Measurements from ENCODE around the gene DRAM1.
A peak's percentile ranks its signal among the peaks of the same experiment; 100 is the strongest.

The DRAM1 gene

DNA sequence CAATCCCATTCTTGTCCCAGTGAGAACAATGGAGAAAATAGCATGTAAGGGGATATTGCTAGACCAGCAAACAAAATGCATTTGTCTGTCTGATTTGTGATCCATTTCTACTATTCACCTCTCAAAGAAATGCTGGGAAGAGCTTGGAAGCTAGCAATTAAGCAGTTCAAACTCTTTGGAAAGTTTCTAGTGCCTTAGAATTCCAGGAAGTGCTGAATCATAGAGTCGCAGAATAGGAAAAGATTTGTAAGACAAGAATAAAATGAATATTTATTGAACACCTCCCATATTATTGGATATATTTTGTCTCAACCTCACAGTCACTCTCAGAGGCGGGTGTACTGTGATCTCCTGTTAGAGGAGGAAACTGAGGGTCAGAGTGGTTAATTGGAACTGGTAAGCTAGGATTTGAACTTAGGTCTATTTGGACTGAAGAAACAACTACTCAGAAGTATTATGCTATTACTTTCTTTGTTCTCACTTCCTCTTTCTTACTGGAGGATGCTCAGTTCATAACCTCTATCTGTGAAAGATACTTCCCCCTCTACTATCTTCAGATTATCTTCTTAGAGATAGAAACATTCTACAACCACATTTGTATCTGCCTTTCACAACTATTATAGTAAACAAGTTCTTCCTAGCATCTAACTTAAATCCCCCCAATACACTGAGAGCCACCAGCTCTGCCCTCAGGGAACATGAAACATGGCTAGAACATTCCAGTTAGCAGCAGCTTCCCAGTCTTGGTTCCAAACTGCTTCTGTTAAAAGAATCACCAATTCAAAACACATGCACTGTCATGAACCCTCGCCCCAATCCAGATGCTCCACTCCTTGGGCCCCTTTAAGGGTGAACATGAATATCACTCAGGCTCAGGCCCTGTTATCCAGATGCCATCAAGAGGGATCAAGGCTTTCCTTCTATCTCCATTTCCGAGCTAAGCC lies 64.2 kb downstream of the DRAM1 start:
- peak in 1 of 5 experiments; percentile 71 for DNase-seq

DNA sequence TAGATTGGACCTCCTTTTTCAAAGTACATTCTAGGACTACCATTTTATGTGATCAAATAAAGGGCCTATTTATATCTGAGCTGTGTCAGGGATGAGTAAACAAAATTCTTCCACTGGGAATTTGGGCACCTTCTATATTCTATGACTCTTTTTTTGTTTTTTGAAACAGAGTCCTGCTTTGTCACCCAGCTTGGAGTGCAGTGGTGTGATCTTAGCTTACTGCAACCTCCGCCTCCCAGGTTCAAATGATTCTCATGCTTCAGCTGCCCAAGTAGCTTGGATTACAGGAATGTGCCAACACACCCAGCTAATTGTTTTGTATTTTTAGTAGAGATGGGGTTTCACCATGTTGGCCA lies 64.8 kb downstream of the DRAM1 start:
- no peak for DNase-seq

DNA sequence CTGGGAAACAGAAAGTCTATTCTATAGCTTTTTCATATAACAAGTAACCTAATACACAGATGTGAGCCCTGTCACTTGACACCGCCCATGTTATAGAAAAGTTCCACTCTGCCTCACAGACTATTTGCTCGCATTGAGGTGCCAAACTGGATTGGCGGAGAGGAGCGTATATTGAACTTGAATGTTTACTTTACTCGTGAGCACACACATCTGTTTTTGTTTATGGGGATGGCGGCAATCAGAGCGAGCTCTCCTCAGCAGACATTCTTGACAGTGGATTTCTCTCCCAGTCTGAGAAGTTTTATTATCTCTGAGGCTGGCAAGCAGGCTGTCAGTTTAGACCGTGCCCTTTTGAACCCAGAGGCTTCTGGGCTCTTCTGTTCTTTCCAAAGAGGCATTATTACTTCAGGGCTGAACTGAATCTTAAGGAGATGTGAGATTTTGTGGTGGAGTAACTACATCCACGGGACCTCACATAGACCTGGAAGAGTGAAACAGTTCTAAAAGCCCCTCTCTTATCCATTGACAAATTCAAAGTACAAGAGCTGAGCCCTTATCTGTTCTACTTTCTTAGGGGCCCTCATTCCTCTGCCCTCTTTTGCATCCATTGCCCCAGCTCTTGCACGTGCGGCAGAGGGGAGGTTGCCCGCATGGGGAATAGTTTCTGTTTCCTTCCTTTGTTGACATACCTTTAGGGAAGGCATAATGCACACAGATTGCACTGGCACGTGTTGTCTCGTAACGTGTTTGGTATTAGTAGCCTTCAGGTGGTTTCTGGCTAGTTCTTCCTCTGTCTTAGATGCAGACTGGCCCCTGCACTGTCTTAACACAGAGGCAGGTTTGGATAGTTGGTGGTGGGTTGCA lies 68.2 kb downstream of the DRAM1 start:
- DNase-seq = no peak

DNA sequence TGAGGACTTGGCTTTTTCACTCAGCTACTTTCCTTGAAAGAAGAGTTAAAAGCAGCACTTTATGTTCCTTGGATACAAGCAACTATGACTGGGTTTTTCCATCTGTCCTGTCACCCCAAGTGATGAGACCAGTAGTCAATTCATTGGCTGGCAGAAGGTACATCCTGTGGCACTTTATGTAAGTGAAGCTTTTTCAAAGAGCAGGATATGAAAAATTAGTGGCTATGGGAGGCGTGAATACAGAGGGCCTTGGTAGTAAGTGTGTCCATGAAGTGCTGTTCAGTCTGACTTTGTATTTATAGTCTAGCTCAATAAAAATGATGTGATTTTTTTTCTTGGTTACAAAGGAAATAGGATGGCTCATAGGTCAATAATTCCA lies 68.8 kb downstream of the DRAM1 start:
- DNase-seq = peak in 1 of 5 experiments; percentile 42

DNA sequence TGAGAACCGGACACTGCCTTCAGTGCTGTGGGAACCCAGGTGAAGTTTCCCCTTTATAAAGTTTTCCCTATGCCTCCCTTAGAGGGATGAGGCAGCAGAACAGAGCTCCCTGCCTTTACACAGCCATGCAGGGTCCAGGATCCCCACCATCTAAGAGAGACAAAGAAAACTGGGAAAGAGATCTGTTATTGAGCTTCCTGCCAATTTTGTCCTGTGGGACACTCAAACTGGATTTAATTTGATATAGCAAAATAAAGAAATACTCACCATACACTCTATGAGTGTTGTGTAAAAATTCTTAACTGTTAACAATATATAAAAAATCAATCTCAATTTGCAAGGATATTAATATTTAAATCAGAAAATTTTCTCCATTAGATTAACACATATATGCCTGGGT lies 69.9 kb downstream of the DRAM1 start:
- no peak for DNase-seq

DNA sequence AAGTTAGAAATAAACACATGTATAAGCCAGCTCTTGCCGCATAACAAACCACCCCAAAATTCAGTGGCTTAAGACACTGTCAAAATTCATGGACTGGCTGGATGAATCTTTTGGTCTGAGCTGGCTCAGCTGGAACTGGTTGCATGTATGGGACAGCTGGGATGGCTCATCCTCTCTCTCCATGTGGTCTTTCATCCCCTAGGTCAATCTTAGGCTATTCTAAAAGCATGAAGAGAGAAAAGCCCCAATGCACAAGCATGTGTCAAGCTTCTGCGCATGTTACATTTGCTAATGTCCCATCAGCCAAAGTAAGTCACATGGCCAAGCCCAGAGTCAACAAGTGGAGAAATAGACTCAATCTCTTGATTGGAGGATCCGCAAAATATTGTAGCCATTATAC lies 71.0 kb downstream of the DRAM1 start:
- DNase-seq = no peak

DNA sequence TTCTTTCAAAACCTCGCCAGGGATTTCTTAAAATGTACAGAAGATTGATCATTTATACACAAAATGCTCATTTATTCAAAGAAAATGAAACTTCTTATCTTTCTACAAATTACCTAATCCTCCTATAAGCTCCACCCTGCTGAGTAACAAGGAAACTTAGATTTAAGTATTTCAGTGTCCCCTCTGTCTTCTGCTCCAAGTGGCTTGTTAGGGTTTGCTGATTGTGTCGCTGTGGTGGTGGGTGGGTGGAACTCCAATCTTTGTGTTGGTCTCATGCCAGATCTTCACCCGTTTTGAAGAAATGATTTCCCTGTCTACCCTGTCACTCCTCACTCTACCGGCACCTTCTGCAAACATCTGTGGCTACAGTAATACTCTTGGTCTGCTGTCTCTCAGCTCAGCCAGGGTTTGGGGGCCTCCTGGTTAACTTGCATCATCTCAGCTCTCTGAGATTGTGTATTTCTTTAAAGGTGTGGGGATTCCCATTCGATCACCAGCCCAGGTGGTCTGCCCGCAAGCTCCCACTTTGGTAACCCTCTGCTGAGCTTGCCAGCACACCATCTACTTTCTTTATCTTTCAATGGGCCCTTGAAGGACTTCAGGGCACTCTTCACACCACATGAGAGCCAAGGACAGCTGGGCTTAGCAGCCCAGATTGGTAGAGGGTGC lies 73.8 kb downstream of the DRAM1 start:
- DNase-seq = peak in 1 of 5 experiments; percentile 73

DNA sequence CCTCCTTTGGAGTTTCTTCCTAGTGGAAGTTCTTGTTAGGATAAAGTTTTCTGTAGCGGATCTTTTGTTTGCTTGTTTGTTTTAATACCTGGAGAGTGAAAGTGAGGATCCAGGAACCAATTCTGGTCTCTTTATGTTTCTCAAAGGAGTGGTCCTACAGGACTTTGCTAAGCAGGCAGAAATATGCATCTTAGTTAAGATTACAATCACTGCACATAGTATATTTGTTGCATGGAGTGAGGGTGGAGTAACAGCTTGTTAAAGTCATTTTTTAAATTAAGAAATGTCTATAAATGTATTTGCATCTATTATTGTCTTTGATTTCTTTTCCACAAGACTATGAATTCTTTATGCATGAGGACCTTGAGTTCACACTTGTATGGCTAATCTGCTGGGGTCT lies 76.7 kb downstream of the DRAM1 start:
- DNase-seq = no peak

DNA sequence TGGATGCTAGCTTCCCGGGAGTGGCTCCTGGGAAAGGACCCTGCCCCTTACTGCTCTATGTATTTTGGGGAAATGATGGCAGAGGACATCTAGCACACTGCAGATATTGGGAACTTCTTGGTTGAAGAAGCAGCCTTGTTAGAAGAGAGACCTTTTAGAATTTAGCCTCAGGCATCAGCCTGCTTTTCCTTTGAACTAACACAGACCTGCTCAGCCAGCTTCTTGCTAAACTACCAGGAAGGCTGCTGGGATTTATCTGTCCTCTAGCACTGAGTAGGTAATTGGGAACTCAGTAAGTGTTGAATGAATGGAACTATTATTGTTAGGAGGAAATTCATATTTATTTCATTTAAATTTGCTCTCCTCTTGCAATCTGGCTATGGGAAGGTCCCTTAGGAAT lies 77.3 kb downstream of the DRAM1 start:
- no peak for DNase-seq

DNA sequence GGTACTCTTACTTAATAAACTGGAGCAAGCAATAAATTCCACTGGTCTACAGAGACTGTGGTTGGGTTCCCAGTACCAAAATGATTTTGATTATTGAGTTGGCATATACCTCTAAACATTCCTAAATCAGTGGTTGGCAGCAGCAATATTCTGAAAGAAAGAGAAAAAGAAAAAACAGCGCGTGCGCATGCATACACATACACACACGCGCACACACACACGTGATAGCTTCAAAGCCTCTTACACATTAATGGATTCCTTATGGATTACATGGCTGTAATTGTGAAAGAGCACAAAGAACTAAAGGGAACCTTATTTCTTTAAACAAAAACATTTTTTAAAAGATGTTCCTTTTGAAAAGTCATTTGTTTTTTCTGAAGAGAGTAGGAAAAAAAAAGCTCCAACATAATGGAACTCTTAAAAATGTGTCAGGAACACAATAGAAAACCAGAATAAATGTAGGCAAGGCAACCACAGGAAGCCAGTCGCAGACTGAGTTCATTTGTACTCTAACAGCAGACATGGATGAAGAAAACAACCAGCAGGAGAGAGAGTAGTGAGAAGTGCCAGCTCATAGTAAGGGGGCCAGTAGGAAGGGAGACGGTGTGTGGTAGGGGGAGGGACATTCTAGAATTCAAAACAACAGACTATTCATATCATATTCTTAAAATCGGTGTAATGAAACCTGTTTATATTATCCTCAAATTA lies 80.0 kb downstream of the DRAM1 start:
- no peak for DNase-seq

DNA sequence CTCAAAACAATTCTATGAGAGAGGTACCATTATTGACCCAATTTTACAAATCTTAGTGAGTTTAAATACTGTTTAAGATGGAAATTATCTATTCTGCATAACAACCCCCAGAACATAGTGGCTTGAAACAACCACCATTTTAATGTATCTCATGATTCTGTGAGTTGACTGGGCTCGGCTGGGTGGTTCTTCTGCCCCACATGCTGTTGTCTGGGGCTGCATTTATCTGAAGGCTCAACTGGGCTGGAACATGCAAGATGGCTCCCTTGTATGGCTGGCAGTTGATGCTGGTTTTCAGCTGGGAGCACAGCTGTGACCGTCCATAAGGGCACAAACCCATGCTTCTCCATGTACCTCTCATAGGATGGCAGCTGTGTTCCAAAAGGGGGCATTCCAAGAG lies 82.2 kb downstream of the DRAM1 start:
- no peak for DNase-seq

DNA sequence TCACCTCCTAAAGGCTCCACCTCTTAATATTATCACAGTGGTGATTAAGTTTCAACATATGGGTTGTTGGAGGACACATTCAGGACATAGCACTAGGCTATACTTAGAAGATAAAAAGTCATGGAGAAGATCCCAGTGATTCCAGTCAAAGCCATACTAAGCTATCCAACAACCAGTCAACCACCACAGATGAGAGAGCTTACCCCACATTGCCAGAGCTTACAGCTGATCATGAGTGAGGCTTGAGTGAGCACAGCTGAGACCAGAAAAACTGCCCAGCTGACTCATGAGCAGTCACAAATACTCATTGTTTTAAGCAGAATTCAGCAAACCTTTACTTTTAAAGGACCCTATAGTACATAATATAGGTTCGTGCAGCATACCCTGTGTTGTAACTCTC lies 85.1 kb downstream of the DRAM1 start:
- DNase-seq = no peak

DNA sequence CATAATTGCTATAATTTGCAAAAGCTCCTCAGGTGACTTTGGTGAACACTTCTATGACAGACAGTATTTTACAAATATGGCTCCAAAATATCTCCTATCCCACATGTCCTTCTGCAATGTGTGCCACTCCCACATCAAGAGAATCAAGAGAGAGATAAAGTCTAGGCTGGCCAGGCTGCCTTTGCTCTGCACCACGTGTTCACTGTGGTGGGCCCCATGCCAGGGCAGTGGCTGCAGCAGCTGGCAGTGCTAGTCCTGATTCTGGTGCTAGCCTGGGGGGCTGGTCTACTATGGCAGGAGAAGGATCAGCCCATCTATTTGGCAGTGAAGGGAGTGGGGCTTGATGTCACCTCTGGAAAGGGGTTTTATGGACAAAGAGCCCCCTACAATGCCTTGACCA lies 86.3 kb downstream of the DRAM1 start:
- DNase-seq = no peak

DNA sequence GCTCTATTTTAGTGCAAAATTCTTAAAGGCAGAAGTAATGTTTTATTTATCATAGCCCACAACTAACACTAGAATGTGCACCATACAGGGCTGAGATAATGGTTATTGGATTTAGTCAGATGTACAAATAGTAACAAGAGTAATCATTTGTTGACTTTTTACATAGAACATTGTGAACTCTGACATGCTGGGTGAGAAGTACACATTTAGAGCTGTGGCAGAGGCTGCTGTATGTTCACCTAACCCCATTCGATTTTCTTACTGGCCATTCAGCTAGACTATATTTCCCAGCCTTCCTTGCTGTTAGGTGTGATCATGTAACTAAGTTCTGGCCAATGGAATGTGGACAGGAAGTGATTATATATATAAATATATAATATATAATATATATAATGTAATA lies 89.1 kb downstream of the DRAM1 start:
- DNase-seq = no peak

DNA sequence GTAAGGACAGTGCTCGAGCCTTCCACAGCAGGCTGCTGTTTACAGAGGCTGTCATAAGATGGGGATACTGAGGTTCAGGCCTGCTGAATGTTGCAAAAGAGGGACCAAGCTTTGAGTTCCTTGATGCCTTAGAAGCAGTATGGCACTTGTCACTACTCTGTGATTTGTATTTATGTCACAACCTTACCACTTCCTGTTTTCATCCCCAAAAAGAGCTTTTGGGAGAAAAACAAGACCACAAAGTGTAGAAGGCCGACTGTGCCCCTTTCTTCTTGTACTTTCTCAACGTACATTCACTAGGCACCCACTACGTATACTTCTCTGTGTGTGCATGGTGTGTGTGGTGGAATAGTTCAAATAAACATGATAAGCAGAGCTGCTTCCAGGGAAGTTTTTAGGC lies 90.1 kb downstream of the DRAM1 start:
- peak in 2 of 5 experiments; percentile 10 to 80 for DNase-seq

DNA sequence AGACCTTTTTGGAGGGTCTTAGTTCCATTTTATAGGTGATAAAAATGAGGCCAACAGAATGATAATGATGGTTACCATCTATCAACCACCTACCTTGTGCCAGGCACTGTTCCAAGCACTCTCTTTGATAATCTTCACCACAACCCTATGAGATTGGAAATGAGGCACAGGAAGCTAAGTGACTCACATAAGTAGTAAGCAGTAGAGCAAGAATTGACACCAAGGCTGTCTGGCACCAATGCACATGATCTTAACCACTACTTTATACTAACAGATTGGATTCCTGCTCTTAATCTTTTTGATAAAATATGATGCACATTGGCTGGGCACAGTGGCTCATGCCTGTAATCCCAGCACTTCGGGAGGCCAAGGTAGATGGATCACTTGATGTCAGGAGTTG lies 91.4 kb downstream of the DRAM1 start:
- DNase-seq = peak in 1 of 5 experiments; percentile 84
